DOHH2 (cell line): ENCODE results near the gene TMEM266.

Source experiments
- H3F3A ChIP-seq: fragments of 200-600 bp; sonication (generic), shearing (Covaris generic); 2 replicates; pipeline ENCODE4 v1.6.0; 2016; ENCODE audit warnings: antibody characterized with exemption, mild to moderate bottlenecking; ENCODE audit not compliant: control insufficient read depth, insufficient read depth
- H3K27ac ChIP-seq: fragments of 200-600 bp; sonication (generic); 2 replicates; pipeline ENCODE4 v1.5.1; 2014; ENCODE audit warnings: low read depth, mild to moderate bottlenecking, low read length, moderate library complexity
- H3K27me3 ChIP-seq: fragments of 200-600 bp; sonication (generic); 2 replicates; pipeline ENCODE4 v1.6.1; 2014; ENCODE audit warnings: mild to moderate bottlenecking, low read length, mixed read lengths; ENCODE audit not compliant: control insufficient read depth
- H3K36me3 ChIP-seq: fragments of 200-600 bp; sonication (generic); 2 replicates; pipeline ENCODE4 v1.6.1; 2014; ENCODE audit warnings: mild to moderate bottlenecking, low read length, moderate library complexity, mixed read lengths; ENCODE audit not compliant: control insufficient read depth
- H3K4me1 ChIP-seq: fragments of 200-600 bp; sonication (generic); 2 replicates; pipeline ENCODE4 v1.6.1; 2014; ENCODE audit warnings: mild to moderate bottlenecking, low read length, mixed read lengths; ENCODE audit not compliant: control insufficient read depth
- H3K4me2 ChIP-seq: fragments of 200-600 bp; sonication (generic); 2 replicates; pipeline ENCODE4 v1.6.0; 2014; ENCODE audit warnings: mild to moderate bottlenecking, low read length, moderate library complexity
- H3K4me3 ChIP-seq: fragments of 200-600 bp; sonication (generic); 2 replicates; pipeline ENCODE4 v1.5.1; 2014; ENCODE audit warnings: mild to moderate bottlenecking, low read length, mixed read lengths
- H3K79me2 ChIP-seq: fragments of 200-600 bp; sonication (generic); 2 replicates; pipeline ENCODE4 v1.6.1; 2014; ENCODE audit warnings: mild to moderate bottlenecking, low read length, mixed read lengths; ENCODE audit not compliant: control insufficient read depth
- H3K9me2 ChIP-seq: fragments of 200-600 bp; sonication (generic); replicated peaks from 2 replicates; pipeline ENCODE4 v1.6.1; 2014; ENCODE audit warnings: mild to moderate bottlenecking, low read length, mixed read lengths; ENCODE audit not compliant: control insufficient read depth
- H3K9me3 ChIP-seq: fragments of 200-600 bp; sonication (generic); 2 replicates; pipeline ENCODE4 v1.6.1; 2014; ENCODE audit warnings: antibody characterized with exemption, low read length, mixed read lengths; ENCODE audit not compliant: control insufficient read depth, insufficient read depth
- H4K20me1 ChIP-seq: fragments of 200-600 bp; sonication (generic); 2 replicates; pipeline ENCODE4 v1.6.0; 2014; ENCODE audit warnings: low read depth, mild to moderate bottlenecking, antibody characterized with exemption, low read length, moderate library complexity; ENCODE audit not compliant: control insufficient read depth, insufficient read depth
- CTCF ChIP-seq: fragments of 200-600 bp; sonication (generic); IDR thresholded peaks from one replicate; pipeline ENCODE4 v1.5.1; 2014; ENCODE audit warnings: antibody characterized with exemption, mild to moderate bottlenecking, low read depth, low read length; ENCODE audit not compliant: poor library complexity, severe bottlenecking
- EZH2phosphoT487 ChIP-seq: fragments of 200-600 bp; sonication (generic); IDR thresholded peaks from 2 replicates; pipeline ENCODE4 v1.6.1; 2017; ENCODE audit warnings: borderline replicate concordance, mild to moderate bottlenecking, antibody characterized with exemption, low read length, moderate library complexity, mixed read lengths

Gene TMEM266

GRCh38 chr15:76163457-76164295 is 103.9 kb downstream of the TMEM266 start:
- no peak overlapping the region for H3K27ac ChIP-seq
- H3K4me3 ChIP-seq: no peak overlapping the region
- H3K4me2 ChIP-seq: no peak overlapping the region
- no peaks in the 10 kb centered on the region for H3K27me3 ChIP-seq
- no peak for TF ChIP-seq CTCF
- TF ChIP-seq EZH2phosphoT487: no peak
- H3K4me1 ChIP-seq: no peaks in the 10 kb centered on the region
- no peaks in the 10 kb centered on the region for H3K9me3 ChIP-seq
- no peaks in the 10 kb centered on the region for H3F3A ChIP-seq
- H4K20me1 ChIP-seq: no peaks in the 10 kb centered on the region
- H3K36me3 ChIP-seq: no peaks in the 10 kb centered on the region
- H3K79me2 ChIP-seq: no peaks in the 10 kb centered on the region
- H3K9me2 ChIP-seq: no peaks in the 10 kb centered on the region

DNA sequence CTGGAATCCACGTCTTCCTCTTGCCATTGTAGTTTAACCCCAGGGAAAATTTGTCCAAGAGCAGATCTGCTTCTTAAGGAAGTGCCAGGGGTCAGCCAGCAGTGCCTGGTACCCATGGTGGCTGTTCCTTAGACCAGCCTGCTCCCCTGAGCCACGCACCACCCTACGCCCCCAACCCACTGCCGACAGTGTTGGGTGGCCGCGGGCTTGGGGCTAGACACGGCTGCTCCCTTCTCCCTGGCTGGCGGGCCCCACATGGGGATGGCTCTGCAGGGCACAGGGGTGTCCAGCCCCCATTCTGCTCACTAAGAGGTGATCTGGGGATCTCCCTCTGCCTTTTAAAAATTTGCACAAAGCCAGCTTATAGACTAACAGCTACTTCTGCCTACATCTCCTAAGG is 104.8 kb downstream of the TMEM266 start:
- H3K36me3 ChIP-seq: no peaks in the 10 kb centered on the region
- no peaks in the 10 kb centered on the region; the same call in 1 of the 2 replicates for H3K4me1 ChIP-seq
- no peak overlapping the region for H3K27ac ChIP-seq
- no peaks in the 10 kb centered on the region for H3K27me3 ChIP-seq
- no peaks in the 10 kb centered on the region for H4K20me1 ChIP-seq
- no peaks in the 10 kb centered on the region for H3K9me3 ChIP-seq
- H3F3A ChIP-seq: no peaks in the 10 kb centered on the region
- no peaks in the 10 kb centered on the region for H3K9me2 ChIP-seq
- H3K79me2 ChIP-seq: no peaks in the 10 kb centered on the region
- no peak for TF ChIP-seq EZH2phosphoT487
- TF ChIP-seq CTCF: no peak
- no peak overlapping the region for H3K4me3 ChIP-seq
- H3K4me2 ChIP-seq: no peak overlapping the region

DNA sequence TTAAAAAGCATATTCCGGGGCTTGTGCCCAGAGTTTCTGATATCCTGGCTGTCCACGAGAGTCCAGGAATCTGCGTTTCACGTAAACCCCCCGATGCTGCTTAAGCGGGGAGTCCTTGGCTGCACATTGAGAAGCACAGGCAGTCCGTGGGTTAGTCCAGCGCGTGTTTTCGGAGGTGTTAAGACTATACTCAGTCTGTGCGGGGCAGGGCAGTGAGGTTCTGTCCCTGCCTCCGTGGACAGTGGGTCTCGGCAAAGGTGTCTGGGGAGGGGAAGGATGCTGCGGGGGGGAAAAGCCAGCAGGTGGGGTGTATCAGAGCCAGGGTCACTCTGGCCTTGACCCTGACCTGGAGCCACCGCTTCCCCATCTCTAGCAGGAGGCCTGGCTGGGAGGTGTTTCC is 106.2 kb downstream of the TMEM266 start:
- Histone ChIP-seq H3K9me3 (no peaks in the 10 kb centered on the region), H3K27me3 (no peaks in the 10 kb centered on the region), H3K79me2 (no peaks in the 10 kb centered on the region), H4K20me1 (no peaks in the 10 kb centered on the region), H3K27ac (no peak overlapping the region), H3K36me3 (no peaks in the 10 kb centered on the region), H3K9me2 (no peaks in the 10 kb centered on the region), H3F3A (no peaks in the 10 kb centered on the region), H3K4me3 (no peak overlapping the region), H3K4me1 (no peaks in the 10 kb centered on the region; the same call in 1 of the 2 replicates), H3K4me2 (no peak overlapping the region)
- TF ChIP-seq CTCF (no peak), EZH2phosphoT487 (no peak)
